SKM-1 (cell line): Measurements from ENCODE around the gene MID1.

Source experiments
- DNase-seq: peaks from one replicate; lab custom pipeline; 2025; ENCODE audit not compliant: unreplicated experiment; lab: John Stamatoyannopoulos, UW

MID1 gene

DNA sequence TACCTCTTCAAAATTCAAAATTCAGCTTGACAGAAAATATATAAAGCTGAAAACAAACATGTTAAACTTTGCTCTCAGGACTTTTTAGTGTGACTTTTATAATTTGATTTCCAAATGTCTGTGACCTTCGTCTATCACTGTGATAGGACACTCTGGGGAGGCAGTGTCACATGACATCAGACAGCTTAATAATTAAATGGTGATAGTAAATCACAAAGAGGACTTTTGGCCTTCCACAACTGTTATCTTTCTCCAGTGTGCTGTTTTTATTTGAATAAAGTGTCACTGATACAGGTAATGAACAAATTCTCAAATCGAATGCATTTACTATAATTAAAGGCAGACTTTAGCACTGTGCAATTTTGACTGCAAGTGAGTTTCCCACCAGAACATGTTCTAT, 83.1 kb downstream of the MID1 start:
- DNase-seq = no peak

DNA sequence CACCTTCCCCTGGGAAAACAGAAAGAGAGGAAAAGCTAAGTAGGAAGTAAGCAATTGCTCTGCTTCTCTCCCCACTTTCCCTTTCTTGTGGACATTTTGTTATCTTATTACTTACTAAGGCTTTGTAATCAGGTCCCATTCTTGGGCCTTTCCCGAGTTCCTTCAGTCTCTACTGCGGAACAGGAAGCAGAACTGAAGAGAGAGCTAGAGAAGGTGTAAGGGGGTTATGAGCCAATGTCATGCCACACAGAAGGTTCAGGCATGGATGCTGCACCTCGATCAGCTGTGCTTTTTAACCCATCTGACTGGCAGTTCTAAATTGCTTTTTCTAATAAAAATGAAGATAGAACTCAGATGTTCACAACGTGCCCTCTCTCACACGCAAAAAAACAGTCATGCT, 83.6 kb downstream of the MID1 start:
- no peak for DNase-seq

DNA sequence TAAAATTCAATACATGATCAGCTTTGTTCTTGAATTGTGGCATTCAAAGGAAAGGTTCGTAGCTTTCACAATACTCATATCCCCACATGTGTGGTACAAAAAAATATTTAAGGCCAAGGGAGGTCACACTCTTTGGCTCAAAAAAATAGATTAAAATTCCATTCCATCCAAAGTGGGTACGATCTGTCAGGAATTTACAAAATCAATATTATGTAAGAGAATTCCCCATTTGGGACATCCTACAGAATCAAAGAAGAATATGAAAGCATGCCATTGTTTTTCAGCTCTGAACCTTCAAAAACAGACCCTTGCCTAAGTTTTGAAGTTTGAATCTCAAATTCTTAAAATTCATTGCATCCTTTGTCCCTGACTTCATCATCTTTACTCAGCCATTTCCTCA, 85.8 kb downstream of the MID1 start:
- no peak for DNase-seq

GRCh38 chrX:10533696-10534365, 86.6 kb downstream of the MID1 start:
- no peak for DNase-seq

GRCh38 chrX:10531927-10532326, 88.5 kb downstream of the MID1 start:
- no peak for DNase-seq

GRCh38 chrX:10529344-10529743, 91.0 kb downstream of the MID1 start:
- DNase-seq = no peak

DNA sequence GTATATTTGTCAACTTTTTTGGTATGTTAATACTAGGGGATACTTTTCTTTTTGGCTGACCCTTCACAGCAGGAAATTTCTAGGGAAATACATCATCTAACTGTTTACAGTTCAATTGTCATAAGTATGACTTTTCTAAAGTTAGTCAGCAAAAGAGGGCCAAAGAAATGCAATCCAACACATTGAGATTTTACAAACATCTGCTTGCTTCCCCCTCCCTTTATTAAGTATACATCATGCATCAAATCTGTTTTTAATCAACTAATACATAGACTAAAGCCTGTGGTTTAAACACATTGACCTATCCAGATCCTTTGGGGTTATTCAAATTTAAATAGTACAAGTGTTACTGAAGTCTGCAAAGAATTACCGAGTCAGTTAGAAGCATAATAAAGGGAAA, 93.9 kb downstream of the MID1 start:
- no peak for DNase-seq

- DNase-seq = no peak
Measured at GRCh38 chrX:10525381-10526120, 94.8 kb downstream of the MID1 start.

DNA sequence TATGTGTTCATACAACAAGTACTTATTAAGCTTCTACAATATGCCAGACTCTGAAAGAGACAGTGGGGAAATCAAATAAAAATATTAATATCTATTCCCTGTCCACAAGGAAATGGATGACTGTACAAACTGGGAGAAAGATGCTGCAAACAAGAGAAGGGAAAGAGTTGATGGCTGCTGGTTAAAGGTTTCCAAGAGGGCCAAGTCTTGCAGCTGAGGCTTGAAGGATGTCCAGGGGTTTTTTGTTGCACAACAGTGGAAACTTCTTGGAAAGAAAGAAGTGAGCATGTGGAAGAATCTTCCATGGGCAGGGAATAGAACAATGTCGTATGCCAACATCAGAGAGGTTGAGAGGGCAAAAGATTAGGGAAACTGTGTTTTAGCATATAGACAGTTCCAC, 95.8 kb downstream of the MID1 start:
- DNase-seq = no peak

DNA sequence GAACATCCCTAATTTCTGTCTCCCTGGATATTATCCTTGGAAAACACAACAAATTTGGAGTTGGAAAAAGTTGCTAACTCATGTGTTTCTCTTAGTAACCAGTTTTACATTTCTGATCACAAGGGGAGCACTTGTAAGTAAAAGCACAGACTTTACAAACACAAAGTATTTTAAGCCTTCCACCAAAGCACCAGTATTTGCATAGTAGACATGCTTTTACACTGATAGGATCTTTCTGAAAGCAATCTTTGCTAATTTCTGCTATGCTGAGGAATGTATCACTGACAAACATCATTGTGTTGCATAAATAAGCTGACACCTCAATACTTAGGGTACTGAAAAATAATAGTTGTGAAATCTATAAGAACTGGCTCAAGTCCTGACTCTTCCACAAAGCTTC, 100.6 kb downstream of the MID1 start:
- DNase-seq = no peak

DNA sequence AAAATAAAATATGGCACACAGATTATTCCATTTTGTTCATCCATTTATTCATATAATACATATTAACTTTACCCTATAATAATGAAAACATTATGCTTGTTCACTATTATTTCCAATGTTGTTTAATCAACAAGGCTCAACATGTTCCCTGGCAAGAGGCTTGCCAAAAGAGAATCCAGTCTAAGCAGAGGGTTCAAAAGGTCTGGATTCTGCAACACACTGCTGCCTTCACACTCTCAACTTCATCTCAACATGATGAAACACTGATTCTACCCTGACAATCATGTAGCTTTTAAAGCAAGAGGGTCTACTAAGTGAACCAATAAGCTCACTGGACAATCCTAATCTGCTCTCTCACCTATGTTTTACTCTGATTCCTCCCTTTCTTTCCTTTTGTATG, 101.1 kb downstream of the MID1 start:
- no peak for DNase-seq

- no peak for DNase-seq
Measured at GRCh38 chrX:10518073-10518472, 102.3 kb downstream of the MID1 start.

DNA sequence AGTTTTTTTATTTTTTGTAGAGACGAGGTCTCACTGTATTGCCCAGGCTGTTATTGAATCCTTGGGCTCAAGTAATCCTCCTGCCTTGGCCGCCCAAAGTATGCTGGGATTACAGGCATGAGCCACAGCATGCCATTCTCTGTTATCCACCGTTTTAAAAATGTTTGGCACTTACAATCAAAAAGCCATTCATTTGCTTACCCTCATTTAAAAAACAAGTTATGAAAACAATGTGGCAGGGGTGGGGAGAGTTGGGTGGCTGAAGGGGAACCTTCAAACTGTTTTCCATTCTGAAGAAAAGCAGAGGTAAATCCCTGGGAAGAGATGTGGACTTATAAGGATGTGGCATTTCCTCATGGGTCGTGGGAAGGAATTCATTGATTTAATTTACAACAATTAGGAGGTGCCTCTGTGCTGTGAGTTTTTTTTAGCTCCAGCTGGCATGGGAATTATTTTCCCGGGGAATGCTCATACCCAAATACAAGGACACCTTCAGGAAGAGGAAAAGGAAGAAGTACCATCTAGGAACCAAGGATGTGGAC, 103.5 kb downstream of the MID1 start:
- no peak for DNase-seq

DNA sequence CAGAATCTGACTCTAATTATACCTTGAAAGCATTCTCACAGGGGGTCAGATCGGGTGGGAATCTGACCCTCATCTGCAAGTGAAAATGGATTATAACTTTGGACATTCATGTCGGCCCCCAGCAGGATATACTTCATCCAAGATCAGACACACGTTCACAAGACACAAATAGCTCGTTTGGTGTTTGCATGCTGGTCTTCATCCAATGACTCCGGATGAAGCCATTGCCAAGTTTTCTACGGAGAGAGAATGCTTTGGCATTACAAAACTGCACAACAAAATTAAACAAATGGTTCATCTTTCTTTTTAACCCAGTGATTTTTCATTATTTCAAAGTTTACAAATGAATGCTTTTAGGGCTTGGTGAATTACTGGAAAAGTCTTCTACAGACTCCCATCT, 105.5 kb downstream of the MID1 start:
- DNase-seq = no peak

DNA sequence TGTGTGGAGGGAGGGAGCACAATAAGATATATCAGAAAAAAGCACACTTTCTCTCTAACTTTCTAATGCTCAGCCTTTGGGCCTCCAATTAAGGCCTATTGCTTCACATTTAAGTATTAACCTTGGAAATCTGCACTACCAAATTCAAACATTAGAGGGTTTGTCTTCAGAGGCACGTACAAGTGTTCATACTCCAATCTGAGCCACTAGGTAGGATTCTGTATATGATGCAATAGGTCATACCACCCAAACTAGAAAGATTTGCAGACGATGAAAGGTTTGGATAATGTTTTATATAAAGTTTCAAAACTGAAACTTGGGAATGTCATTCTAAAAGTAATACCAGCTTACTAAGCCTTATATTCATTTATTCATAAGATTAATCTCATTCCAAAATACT, 106.4 kb downstream of the MID1 start:
- DNase-seq = no peak

GRCh38 chrX:10512741-10513140, 107.6 kb downstream of the MID1 start:
- no peak for DNase-seq

GRCh38 chrX:10512258-10512657, 108.1 kb downstream of the MID1 start:
- DNase-seq = no peak

DNA sequence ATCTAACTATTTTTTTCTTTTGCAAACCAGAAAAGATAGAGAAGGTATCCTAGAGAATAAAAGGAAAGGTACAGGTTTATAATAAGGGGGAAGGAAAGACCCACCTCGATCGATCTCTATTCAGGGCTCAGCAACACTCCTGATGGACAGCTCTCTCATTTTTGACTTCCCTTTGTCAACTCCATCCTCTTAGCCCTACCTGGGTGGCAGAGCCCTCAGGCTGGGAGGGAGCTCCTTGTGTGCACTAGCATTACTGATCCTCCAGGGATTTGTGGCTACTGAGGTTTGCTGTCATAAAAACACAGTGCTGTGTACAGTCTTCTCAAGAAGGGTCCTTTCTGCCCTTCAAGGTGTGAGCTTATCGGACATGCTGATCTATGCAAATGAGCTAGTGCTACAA, 111.0 kb downstream of the MID1 start:
- no peak for DNase-seq

- DNase-seq = no peak
Measured at GRCh38 chrX:10508891-10509290, 111.5 kb downstream of the MID1 start.

- DNase-seq = no peak
Measured at GRCh38 chrX:10507876-10508275, 112.5 kb downstream of the MID1 start.

DNA sequence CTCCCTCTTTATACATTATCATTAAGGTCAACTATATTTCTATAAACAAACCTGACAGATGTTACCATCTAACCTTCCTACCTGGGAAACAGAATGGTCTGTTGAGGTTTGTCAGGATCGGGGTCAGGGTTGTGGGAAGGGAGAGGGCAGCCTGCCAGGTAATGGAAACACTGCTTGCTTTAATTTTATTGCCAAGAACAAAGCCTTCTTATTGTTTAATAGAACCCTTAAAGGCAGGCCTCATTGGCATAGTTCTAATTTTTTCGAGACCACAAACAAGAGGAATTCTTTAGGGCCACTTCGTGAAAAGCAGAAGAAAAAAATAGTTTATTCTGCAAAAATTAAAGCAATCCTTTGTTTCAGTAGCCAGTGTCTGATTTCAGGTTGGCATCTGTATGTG, 113.2 kb downstream of the MID1 start:
- no peak for DNase-seq

DNA sequence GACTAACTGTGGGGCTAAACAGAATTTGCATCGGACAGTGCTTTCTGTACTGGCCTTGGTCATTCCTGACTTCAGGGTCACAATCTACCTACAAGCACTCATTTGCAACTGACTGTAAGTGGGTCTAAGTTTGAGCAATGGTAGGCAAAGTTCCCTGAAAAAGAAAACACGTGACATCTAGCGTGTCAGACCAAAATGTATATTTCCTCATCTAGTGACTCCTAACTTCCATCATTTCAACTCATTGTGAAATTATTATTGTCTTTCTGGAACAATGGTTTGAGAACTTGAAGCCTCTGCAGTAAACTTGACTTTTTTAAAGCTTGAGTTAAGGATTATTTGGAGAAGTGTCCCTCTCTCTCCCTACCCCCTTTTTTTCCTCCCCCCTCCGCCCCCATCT, 113.6 kb downstream of the MID1 start:
- DNase-seq = no peak

DNA sequence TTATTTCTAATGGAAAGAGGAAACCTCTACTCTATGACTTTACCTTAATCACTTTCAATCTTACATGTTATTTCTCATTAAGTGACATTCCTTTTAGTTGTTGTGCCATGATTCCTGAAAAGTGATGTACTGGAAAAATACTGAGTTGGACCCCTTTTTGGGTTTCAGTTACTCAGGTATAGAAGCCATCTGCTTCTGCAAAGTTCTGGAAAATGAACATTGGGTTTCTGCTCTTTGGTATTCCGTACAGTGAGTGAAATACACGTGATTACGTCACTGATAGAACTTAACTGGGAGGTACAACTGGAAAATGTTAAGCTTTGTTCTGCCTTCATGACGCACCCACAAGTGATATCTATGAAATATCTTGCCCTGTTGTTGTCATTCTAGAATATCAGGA, 114.7 kb downstream of the MID1 start:
- DNase-seq = no peak
